ENCODE data around the gene LGALS7.
"Not testable (repeated sequence)": the region's sequence is repeated elsewhere in the genome, so short reads cannot be mapped to it uniquely, and the experiment has no call there.

Gene LGALS7

GRCh38 chr19:38773469-38774177, at the start of gene LGALS7:
Gene LGALS7 (minus strand): TSS chr19:38773517. CDS start chr19:38773492, 25 bp downstream.
- DNase-seq (ENCODE audit: low spot score): no peak

GRCh38 chr19:38821230-38821825, 48.0 kb upstream of the LGALS7 start:
- not testable (repeated sequence) for DNase-seq (ENCODE audit: low spot score)

GRCh38 chr19:38819231-38819920, 46.1 kb upstream of the LGALS7 start:
- DNase-seq (ENCODE audit: low spot score): no peak

GRCh38 chr19:38817081-38817480, 43.8 kb upstream of the LGALS7 start:
- DNase-seq (ENCODE audit: low spot score): no peak

- DNase-seq (ENCODE audit: low spot score): no peak
These were observed 42.9 kb upstream of the LGALS7 start for GRCh38 chr19:38816131-38816750.

GRCh38 chr19:38815059-38816001, 42.0 kb upstream of the LGALS7 start:
- DNase-seq (ENCODE audit: low spot score): no peak

- not testable (repeated sequence) for DNase-seq (ENCODE audit: low spot score)
These were observed 40.6 kb upstream of the LGALS7 start for GRCh38 chr19:38813932-38814331.

GRCh38 chr19:38813323-38813722, 40.0 kb upstream of the LGALS7 start:
- DNase-seq (ENCODE audit: low spot score): no peak

- no peak for DNase-seq (ENCODE audit: low spot score)
These were observed 39.6 kb upstream of the LGALS7 start, which contains the start of gene LGALS4 for GRCh38 chr19:38812841-38813320. Gene LGALS4 (minus strand): TSS chr19:38812945. CDS start chr19:38812886, 59 bp downstream.

- DNase-seq (ENCODE audit: low spot score): no peak
These were observed 38.9 kb upstream of the LGALS7 start for GRCh38 chr19:38812009-38812840.

- no peak for DNase-seq (ENCODE audit: low spot score)
These were observed 36.4 kb upstream of the LGALS7 start for GRCh38 chr19:38809592-38810252.

GRCh38 chr19:38808741-38809140, 35.4 kb upstream of the LGALS7 start:
- DNase-seq (ENCODE audit: low spot score): no peak

GRCh38 chr19:38807374-38808098, 34.2 kb upstream of the LGALS7 start:
- DNase-seq (ENCODE audit: low spot score): peak; percentile 82

GRCh38 chr19:38806371-38806770, 33.1 kb upstream of the LGALS7 start:
- DNase-seq (ENCODE audit: low spot score): no peak

- peak; percentile 55 for DNase-seq (ENCODE audit: low spot score)
These were observed 31.9 kb upstream of the LGALS7 start for GRCh38 chr19:38805180-38805579.

- DNase-seq (ENCODE audit: low spot score): no peak
These were observed 30.2 kb upstream of the LGALS7 start for GRCh38 chr19:38803543-38803942.

- no peak for DNase-seq (ENCODE audit: low spot score)
These were observed 28.2 kb upstream of the LGALS7 start for GRCh38 chr19:38801359-38802095.

GRCh38 chr19:38800577-38801347, 27.4 kb upstream of the LGALS7 start:
- no peak for DNase-seq (ENCODE audit: low spot score)

All from kidney tubule cell (primary cell).